GM18526 (cell line): ENCODE results near the gene IGF1R.

Source experiments
- POLR2A ChIP-seq: IDR thresholded peaks from 3 replicates; pipeline ENCODE4 v1.6.1; 2011; ENCODE audit not compliant: insufficient read length; ENCODE audit errors: extremely low read depth

IGF1R gene

DNA sequence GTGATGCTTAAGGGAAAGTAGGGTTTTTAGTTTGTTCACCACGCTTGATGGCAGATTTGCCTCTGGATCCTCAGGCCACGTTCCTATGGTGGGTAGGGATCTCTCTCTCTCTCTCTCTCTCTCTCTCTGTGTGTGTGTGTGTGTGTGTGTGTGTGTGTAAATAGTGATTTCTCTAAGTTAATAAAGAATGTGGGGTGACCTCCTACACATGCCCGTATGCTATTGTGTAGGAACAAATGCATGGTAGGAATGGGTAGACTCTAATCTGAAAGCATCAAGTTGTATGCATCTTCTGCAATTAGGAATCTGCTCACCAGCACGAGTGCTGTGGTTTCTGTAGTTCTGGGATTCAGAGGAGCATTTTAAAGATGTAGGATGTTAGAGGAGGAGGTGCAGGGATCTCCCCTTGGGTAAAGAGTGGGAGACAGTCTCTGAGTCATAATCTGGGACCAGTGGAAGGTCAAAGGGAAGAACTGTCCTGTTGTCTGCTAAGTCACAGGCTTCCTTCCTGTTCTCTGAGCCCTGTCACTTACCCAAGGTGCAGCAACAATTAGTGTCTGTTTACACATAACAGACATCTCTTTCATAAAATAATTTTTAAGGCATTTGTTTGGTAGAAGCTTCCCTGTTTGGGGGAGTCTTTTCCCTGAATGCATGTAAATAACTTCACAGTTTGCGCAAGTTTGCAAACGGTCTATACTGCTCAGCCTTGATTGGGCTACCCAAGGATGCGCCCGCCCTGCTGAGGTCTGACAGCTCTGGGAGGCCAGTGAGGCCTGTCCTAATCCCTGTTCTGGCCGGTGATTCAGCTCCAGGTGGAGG, 139.8 kb downstream of the IGF1R start:
- no peak for TF ChIP-seq POLR2A

DNA sequence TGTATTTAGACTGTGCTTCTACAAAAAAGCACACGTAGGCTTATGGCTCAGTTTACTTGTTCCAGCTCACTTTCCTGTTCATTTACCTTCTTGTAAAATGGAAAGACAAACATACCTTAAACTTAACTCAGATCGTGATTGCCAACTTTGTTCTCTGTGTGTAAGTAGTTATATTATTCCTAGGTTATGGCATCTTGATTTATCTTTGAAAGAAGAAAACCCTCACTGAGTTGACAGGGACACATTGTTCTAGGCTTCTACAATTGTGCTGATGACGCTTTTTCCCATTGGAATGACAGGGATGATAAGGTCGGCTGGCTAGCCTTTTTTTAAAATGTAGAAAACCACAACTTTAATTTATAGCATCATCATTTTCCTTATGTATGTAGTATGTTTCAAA, 140.7 kb downstream of the IGF1R start:
- TF ChIP-seq POLR2A, result no peak

DNA sequence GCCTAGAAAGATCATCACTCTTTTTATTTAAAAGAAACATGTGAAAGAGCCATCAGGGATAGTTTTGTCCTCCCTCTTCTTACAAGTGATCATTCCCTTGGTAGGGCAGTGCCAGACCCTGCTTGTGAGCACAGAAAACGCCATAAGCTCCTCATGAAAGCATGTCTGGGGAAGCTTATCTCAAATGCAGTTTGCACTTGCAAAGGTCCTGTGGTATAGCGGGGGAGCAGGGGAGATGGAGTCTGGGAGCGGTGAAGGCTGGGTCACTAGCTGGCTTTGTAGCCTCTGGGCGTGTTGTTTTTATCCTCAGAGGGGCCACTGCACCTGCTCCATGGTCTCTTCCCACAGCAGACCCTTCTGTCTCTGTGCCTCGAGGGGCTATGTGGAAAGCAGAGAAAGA, 141.9 kb downstream of the IGF1R start:
- TF ChIP-seq POLR2A, result no peak

DNA sequence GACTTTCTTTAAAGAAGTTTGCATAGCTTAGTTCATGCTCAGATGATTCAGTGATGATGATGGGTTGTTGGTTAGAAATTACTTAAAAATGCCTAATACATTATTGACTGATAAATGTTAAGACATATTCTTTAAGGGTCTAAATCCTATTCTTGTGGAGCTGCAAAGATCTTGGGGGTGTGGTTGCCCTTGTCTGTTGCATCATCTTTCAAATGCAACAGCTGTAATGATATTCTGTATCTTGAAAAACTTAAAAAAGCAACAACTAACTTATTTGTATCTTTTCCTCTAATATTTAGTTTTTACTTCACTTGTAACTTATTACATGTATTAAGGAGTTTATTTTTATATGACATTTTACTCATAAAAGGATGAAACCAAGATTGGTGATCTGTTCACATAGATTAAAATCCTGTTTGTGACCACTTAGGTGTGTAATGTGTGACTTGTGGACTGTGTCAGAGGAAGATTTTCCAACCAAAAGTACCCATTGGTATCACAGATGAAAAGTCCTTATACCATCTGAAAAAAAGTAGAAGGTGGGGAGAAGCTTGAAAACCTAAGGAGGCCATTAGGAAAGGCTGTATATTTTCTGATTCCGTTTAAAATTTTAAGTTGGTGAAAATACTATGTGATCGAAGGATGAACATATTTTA, 142.8 kb downstream of the IGF1R start:
- TF ChIP-seq POLR2A, result no peak

DNA sequence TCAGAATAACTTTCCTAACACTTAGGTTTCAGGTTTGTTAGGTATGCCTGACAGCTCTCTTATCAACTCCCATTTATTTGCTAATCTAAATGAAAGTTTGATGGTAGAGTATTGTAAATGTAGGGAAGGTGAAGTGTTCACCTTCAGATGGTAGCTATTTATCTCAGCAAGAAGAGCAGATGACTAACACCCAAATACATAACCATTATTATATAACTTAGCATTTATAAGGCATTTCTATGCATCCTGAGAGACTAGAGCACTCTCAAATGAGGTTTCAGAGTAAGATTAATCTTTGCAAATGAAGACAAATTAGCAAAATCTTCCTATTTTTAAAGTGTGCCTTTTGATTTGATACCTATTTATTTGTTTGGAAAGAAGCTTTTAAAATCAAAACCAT, 143.8 kb downstream of the IGF1R start:
- TF ChIP-seq POLR2A, result no peak

DNA sequence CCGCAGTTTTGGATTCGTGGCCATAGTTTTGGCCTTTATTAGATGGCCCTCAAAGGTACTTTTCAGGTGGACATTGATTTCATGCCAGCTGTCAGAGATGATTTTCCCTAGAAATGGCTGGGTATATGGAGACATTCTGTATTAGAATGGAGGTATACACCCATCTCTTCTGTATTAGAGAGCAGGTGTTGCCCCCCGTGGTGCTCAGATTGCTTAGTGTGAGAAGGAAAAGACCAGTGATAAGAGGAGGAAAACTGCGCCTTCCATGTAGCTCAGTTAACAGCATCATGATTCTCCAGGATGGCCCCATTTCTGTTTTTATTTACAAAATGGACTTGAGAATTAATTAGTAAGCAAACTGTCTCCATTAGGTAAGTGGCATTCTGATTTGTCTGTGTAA, 145.9 kb downstream of the IGF1R start:
- no peak for TF ChIP-seq POLR2A

DNA sequence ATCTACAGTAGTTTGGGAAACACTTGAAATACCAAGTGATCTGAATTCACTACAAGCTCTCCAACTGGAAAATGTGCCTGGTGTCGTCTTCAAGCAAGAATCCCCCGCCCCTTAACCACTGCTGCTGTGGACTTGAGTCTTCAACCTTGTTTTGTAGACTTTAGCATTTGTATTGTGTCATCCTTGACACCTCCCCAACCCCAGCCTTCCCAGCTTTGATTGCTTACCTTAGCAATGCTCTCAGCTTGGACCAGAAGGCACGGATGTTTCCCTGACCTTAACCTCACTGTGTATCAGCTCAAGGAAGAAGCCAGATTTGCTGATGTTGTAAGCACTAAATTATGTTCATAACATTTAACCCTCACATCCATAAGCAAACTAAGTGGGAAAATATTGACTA, 146.4 kb downstream of the IGF1R start:
- TF ChIP-seq POLR2A, result no peak

DNA sequence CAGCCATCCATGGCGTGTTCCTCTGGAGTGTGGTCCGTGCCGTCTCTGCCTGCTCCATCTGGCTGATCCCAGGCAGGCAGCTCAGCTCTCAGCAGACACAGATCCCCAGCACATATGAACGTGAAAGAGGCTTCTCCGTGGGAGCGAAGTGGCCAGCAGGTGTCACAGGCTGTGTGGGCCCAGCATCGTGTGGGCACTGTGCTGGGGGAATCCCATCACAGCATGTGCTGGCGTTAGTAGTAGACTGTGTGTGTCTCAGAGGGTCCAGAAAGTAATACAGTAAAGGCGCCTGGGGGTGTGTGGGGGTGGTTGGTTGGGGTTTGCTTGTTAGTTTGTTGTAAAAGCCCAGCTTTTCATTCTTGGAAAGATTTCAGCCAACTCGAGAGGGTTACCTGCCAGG, 147.6 kb downstream of the IGF1R start:
- TF ChIP-seq POLR2A, result no peak

DNA sequence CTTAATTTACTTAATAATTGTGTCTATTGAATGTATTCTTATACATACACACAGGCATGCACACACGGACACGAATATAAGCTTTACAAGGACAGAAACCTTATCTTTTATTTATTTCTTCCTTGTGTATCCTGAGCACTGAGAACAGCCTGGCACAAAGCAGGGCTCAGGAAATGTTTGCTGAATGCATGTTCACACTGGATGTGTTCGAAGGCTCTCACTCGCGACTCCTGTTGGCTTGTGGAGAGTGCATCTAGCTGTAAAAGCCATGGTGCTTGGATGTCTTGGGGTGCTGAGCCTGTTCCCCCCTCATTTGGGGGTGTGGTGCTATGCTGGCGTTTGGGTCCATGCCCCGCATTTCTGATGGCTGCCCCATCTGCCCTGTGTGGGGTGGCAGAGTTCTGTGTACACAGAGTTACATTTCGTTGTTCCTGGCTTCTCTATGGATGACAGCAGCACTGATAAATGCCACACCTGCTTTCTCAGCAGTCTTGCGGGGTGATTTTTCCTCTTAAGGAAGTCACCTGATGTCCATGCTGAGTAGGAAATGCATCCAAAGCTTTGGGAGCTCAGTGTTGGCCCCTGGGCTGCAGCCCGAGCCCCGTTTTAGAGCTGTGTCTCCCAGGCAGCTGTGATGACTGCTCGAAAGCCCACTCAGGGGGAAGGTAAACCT, 148.5 kb downstream of the IGF1R start:
- TF ChIP-seq POLR2A, result no peak

DNA sequence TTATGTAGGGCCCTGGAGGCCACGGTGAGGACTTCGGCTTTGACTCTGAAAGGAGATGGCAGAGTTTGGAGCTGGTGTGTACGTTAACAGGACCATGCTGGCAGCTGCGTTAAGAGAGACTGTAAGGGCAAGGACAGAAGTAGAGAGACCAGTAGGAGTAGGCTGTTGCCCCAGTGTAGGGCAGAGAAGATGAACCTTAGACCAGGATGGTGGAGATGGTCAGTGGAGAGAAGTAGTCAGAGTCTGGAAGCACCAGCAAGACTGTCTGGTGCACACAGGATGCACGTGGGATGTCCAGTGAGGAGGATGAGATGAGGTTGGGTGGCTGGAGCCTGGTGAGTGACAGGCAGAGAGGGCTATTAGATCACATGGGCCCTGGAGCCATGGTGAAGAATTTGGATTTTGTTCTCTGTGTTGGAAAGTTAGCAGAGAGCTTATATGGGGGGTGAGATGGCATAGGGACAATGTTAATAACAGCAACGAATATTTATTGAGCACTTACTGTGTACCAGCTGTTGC, 150.1 kb downstream of the IGF1R start:
- no peak for TF ChIP-seq POLR2A

DNA sequence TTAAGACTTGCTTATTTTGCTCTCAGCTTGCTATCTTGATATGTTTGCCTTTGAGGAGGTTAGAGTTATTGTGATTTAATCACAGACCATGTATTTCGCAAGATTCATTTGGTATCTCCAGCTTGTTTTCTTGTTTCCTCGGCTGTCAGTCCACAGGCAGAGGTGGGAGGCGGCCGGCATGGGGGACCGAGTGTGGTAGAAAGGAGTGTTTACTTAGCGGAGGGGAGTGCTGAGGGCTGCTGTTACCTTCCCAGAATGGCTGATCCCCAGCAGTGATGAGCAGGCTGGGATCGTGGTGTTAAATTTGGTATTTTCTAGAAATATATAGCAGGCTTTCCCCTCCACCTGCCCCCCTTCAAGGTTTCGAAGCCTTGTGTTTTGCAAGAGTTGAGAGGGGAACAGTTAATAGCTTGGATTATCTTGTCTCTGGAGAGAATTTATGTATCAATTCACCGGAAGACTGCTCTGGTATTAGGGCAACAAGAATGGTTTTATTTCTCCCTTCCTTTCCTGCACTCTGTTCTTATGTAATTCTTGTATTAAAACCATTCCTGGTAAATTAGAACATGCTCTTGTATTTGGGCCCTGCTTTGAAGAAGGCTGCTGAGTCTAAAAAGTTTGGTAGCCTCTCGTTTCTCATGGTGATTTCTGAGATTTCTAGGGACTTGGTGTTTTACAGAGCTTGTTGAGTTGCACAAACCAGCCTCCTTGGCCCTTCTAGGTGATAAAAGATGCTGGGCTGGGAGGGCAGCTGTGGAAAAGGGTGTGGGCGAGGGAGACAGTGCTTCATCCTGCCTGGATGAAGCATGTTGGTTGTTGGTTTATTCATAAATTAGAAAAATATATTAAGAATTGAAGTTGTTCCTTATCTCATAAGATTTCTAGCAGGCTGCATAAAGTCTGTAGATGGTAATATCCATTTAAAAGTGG, 151.4 kb downstream of the IGF1R start:
- no peak for TF ChIP-seq POLR2A

DNA sequence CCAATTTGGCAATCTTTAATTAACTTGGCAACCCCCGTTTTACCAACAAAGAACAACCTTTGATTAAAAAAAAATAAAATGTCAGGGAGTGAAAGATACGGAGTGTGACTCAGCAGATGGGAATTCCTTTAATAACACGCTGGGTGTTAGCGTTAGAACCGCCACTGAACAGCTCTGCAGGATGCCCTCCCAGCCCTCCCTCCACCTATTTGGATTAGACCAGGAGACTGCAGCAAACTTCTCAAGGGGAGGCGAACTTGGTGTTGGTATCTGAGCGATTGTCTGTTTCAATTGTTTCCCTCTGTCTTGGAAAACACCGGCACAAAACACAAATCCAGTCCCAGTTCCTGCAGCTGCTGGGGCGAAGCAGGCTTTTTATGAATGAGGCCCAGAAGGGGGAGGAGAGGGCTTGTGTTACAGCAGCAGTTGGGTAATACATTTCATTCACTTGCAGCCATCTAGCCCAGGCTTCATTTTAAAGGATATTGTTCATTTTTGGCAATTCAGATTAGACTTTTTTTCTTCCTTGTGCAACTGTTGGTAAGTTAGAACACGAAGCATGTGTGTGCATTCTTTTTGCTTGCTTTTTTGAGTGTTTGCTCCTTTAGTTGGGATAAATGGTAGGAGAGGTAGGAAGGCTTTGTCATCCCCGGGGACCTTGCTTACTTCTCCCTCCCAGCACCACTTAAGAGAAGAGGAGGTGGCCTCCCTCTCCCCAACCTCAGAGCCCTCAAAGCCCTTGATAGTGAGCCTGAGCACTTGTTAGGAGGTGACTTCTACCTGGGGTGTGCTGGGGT, 152.3 kb downstream of the IGF1R start:
- no peak for TF ChIP-seq POLR2A

DNA sequence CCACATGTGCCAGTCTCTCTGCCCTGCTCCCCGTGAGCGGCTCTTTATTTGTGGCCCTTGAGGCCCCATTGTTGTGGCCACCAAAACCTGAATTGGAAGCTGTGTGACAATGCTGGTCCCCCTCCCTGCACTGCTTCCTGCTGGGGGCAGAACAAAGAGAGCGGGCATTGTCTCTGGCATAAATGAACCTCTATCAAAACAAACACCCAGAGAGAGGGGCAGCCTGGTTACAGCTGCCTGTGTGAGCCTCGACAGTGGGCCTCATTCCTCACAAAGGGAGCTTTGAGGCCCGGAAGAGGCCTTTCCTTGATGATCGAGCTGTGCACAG, 152.9 kb downstream of the IGF1R start:
- TF ChIP-seq POLR2A, result no peak

DNA sequence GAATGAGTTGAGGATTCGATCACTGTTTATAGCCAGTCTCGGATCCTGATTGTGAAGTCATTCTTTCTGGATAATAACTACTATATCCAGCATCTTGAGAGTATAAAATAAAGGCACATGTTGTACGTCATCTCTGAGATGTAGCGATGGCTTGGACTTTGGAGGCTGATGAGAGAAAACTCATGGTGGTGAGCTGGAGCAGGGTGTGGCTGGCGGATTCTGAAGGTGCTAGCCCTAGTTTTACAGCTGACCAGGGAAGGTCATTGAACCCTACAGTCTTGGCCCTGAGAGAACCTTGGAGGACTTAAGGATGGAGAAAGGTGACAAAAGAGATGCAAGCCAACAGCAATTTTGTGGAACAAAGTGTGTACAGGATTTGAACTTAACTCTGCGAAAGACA, 153.8 kb downstream of the IGF1R start:
- no peak for TF ChIP-seq POLR2A
